Astrocyte of the spinal cord (primary cell): ENCODE measurements around the gene ZFHX3.

ENCODE experiments used
- DNase-seq: peaks from one replicate; pipeline ENCODE4 v3.0.0; 2011; ENCODE audit warnings: low read depth, low spot score
- H3K4me3 ChIP-seq: 2 replicates; pipeline ENCODE4 v1.5.1; 2011; ENCODE audit warnings: low read depth, mild to moderate bottlenecking, low read length, moderate library complexity
- CTCF ChIP-seq: IDR thresholded peaks from 2 replicates; pipeline ENCODE4 v1.5.1; 2012; ENCODE audit warnings: low read depth, mild to moderate bottlenecking, low read length, inconsistent platforms
- in situ Hi-C: cut with HindIII; loops from 2 replicates; pipeline ENCODE4 v1.10.0; 2017; ENCODE audit warnings: low sequenced_read_pairs

The ZFHX3 gene

GRCh38 chr16:72766506-72766905 lies 281.4 kb downstream of the ZFHX3 start:
- no peak for TF ChIP-seq CTCF
- in situ Hi-C loops = no loop called here
- DNase-seq = no peak
- no peak overlapping the region for H3K4me3 ChIP-seq

GRCh38 chr16:72764015-72764654 lies 283.8 kb downstream of the ZFHX3 start:
- DNase-seq = no peak
- no peak overlapping the region for H3K4me3 ChIP-seq
- TF ChIP-seq CTCF = no peak
- in situ Hi-C loops = no loop called here

- in situ Hi-C loops = no loop called here
- TF ChIP-seq CTCF = no peak
- DNase-seq = no peak
- H3K4me3 ChIP-seq = no peak overlapping the region
These were observed 287.3 kb downstream of the ZFHX3 start for GRCh38 chr16:72760581-72760980.

- in situ Hi-C loops = no loop called here
- no peak for TF ChIP-seq CTCF
- no peak overlapping the region for H3K4me3 ChIP-seq
- no peak for DNase-seq
These were observed 294.0 kb downstream of the ZFHX3 start for GRCh38 chr16:72753881-72754280.

- no peak for DNase-seq
- in situ Hi-C loops = no loop called here
- H3K4me3 ChIP-seq = no peak overlapping the region
- no peak for TF ChIP-seq CTCF
These were observed 295.8 kb downstream of the ZFHX3 start for GRCh38 chr16:72752004-72752695.

GRCh38 chr16:72751076-72751475 lies 296.9 kb downstream of the ZFHX3 start:
- in situ Hi-C loops = no loop called here

More at GRCh38 chr16:72751076-72751475, 296.9 kb downstream of the ZFHX3 start:
- DNase-seq = no peak
- TF ChIP-seq CTCF = no peak
- no peak overlapping the region for H3K4me3 ChIP-seq
